NCI-H1105 treated with DMSO at 0.1 percent for 48 hours (cell line): Measurements from ENCODE around the gene NSMF.

Experiments
- DNase-seq: peaks from one replicate; lab custom pipeline; 2025; lab: John Stamatoyannopoulos, UW

NSMF gene, protein sequence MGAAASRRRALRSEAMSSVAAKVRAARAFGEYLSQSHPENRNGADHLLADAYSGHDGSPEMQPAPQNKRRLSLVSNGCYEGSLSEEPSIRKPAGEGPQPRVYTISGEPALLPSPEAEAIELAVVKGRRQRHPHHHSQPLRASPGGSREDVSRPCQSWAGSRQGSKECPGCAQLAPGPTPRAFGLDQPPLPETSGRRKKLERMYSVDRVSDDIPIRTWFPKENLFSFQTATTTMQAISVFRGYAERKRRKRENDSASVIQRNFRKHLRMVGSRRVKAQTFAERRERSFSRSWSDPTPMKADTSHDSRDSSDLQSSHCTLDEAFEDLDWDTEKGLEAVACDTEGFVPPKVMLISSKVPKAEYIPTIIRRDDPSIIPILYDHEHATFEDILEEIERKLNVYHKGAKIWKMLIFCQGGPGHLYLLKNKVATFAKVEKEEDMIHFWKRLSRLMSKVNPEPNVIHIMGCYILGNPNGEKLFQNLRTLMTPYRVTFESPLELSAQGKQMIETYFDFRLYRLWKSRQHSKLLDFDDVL

DNA sequence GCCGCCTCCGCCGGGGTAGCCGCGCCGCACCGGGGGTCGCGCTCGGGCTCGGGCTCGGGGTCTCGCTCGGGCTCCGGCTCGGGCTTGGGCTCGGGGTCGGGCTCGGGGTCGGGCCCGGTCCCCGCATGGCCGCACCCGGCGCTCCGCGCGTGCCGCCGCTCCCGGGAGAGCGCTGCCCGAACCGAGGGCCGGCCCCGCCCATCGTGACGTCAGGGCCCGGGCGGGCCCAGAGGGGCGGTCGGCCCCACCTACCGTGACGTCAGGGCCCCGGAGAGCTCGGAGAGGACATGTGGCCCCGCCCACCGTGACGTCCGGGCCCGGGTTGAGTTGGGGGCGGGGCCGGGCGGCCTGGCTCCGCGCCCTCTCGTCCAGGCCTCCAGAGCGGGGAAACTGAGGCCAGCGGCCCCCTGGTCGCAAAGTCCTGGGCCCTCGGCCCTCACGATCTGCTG lies at the start of gene NSMF:
NSMF (minus strand) TSS at position 183 of the 449 bp plus-strand sequence. CDS start 232 bp downstream, outside the sequence.
- peak; percentile 81 for DNase-seq

DNA sequence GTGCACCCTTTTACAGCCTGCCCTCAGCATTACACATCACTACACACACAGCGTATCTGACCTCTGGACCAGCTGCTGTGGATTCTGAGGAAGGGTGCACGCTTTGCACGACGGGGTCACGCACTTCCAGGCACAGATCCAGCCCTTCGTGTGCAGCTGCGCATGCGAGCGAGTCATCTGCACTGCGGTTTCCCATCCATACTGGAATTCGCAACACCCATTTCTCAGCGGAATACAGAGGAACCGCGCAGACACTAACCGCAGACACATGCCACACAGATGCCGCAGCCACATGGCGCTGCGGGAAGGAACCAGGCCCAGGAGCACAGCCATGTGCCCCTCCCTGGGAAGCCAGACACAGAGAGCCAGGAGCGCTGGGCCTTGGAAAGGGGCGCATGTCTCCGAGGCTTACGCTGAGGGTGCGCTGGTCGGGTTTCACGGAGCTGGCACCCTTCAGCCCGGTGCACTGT lies 47.6 kb upstream of the NSMF start:
- no peak for DNase-seq

DNA sequence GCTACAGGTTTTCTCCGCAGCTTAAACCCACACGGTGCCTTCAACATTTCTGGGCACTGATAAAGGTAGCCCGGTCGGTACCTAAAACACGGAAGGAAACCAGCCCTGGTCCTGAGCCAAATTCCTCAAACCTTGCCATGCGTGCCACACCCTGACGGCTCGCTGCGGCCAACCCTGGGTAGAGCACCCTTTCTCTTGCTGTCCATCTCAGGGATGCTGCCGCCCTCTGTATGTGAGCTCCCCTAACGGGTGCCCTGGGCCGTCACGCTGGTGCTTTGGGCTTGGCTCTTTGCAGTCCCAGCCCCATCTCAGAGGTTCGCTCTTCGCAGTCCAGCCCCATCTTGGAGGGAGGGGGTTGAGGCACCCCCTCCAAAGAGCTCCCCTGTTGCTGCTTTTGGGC lies 47.1 kb upstream of the NSMF start:
- DNase-seq = no peak

DNA sequence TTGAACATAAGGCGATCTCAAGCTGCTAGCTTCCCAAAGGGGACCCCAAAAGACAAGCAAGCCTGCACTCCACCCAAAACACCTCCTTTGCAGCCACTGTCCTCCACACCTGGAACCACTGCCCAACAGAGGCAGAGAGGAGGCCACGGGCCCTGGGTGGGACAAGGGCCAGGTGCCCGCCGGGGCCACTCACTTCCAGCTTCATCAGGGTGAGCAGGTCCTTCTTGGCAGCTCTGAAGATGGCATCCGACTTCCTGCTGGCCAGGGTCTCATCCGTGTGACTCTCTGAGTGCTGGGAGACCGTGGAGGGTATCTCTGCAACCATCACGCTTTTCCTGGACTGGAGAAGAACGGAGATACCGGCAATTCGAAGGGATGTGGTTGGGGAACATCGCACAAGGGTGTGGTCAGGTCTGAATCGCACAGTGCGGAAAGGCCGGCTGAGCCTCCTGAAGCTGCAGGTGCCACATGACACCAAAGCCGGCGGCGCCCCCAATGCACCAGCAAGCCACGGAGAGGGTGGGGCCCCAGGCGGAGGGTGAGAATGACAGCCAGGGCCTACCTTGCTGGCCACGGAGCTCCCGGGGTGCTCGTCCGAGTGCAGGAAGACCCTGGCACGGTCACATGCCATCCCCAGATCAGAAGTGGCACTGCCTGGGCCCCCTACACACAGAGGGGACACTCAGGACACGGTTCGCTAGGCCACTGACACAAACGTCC lies 46.4 kb upstream of the NSMF start:
- no peak for DNase-seq

- DNase-seq = no peak
These were observed 45.3 kb upstream of the NSMF start for GRCh38 chr9:137504432-137504777.

DNA sequence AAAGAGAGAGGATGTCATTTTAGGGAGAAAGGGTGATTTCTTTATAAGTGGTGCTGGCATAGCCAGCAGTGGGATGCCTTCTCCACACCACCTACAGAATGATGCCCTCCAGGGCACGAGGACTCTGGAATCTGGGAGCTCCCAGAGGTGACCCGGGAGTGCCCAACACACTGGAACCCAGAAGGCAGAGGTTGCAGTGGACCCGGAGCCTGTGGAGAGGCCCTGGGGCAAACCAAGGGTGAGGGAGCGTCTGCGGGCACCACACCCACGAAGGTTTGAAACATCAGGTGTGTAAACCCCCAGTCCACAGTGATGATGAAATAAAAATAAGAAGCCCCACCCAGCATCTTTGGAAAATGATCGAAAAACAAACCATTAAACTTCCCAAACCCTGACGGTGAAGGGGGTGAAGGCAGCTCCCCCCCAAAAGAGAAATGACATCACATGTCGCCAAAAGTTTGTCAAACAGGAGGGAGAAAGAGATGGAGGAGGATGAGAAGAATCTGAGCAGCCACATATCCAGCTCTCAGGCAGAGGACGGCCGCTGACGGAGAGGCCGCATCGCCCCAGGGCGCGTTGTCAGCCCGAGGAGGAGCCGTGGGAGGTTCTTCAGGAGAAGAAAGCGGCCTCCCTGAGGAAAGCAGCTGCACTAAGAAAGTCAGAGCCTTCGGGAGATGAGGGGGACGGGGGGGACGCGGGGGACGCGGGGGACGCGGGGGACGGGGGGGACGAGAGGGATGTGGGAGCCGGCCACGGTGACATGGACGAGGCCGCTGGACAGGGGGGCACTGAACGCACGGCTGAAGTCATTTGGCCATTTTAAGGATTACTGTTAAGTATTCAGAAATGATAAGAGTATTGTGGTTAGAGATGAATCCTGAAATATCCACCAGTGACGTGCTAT lies 43.1 kb upstream of the NSMF start:
- no peak for DNase-seq

GRCh38 chr9:137501457-137501856 lies 42.3 kb upstream of the NSMF start:
- no peak for DNase-seq

DNA sequence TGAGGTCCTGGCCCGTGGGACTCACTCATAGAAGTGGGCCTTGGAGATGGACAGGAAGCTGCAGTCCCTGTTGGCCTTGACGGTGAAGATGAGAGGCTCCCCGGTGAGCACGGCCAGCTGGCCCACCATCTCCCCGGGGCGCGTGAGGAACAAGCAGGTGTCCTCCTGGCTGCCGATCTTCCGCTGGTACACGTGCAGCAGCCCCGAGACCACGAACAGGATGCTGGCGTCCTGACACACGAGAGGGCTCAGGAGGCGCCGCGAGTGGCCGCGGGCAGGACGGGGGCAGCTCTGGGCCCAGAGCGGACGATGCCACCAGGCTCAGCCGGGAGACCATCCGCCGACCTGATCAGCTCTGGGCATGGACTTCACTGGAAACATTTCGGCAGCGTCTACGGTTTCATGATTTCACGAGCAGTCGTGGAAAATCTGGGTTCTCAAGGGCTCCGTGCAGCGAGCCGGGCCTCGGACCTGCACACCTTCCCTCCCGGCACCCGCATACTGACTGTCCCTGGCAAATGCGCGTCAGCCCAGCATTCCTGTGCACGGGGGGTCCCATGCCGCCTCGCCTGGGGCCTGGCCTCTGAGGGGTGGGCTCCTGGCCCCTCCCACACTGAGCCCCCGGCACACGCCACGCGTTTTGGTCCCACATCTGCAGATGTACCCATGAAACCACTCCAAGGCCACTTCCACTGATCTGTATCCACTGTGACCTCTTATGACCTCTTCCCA lies 41.7 kb upstream of the NSMF start:
- no peak for DNase-seq

DNA sequence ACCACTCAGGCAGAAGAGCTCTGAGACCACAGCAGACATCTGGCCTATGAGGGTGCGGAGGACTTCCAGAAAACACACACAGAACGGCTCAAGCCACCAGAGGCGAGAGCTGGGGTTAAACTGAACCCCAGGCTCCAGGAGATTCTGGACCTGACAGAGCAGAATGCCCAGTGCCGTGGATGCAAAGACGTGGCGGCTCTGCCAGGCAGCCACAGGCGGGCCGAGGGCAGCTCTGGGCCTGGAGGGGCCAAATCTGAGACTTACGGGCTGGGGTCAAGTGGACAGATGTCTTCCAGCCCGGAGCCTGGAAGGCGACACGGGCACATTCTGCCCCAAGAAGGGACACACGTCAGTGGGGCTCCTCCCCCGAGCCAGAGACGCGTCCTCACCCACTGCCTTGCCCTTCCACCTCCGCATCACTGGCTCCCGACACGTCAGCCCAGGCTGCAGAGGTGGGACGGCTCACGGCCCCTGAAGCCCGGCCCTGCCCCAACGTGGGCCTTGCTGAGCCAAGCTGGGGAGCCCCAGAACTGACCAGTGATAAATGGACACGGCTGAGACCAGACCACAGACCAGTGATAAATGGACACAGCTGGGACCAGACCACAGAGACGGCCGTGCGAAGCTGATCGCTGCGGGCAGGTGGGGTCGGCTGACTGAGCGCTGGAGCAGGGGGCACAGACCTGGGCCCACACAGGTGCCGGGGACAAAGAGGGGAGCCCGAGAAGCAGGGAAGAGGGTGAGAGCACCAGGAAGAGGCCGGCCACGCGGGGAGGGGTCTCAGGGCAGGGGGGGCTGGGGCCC lies 40.9 kb upstream of the NSMF start:
- no peak for DNase-seq

- DNase-seq = no peak
These were observed 40.3 kb upstream of the NSMF start for GRCh38 chr9:137499416-137499815.

DNA sequence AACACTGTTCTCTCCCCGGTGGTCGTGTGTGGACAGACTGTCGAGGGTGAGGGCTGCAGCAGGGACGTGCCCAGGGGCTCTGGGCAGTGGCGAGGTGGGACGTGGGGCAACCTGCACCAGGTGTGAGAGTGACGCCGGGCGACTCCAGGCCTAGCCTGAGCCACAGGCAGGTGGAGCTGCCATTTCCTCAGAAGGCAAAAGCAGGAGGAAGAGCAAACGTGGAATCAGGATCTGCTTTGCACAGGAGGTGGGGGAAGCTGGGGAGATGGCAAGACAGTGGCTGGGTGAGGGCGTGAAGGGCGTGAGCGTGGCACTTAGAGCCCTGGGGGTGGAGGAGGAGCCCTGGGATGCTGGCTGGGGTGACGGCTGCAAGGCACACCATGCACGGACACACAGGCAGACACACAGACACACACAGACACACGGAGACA lies 39.6 kb upstream of the NSMF start:
- DNase-seq = no peak

DNA sequence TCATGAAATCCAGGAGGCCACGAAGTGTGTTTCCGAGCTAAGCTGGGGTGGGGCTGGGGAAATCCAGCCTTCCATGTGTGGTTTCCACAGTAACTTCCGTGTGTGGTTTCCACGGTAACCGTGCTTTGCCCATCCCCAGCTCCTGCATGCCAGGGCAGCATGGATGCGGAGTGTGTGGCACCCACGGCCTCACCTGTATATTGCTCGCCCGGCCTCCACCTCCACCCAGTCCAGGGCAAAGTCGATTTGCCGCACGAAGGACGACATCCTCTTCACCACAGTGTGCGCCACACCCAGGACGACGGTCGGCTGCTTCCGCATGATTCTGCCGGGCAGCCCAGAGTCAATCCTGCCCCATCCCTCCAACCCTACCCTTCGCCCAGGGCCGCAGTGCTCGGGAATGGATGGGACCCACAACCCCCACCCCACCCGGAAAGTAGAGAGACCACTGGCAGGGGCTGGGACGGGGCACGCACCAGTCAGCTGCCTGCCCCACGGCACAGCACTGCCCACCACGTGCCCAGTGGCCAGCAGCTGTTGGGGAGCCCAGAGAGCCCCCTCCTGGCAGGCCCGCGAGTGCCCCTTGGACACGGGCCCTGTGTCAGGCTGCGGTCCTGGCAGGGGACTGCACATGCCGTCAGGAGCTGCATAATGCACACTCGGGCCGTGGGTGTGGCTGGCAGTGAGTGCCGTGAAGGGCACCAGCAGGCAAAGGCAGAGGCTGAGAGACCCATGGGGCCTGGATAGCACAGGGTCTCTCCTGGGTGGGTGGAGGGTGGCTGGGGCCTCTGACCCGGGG lies 39.0 kb upstream of the NSMF start:
- DNase-seq = no peak

DNA sequence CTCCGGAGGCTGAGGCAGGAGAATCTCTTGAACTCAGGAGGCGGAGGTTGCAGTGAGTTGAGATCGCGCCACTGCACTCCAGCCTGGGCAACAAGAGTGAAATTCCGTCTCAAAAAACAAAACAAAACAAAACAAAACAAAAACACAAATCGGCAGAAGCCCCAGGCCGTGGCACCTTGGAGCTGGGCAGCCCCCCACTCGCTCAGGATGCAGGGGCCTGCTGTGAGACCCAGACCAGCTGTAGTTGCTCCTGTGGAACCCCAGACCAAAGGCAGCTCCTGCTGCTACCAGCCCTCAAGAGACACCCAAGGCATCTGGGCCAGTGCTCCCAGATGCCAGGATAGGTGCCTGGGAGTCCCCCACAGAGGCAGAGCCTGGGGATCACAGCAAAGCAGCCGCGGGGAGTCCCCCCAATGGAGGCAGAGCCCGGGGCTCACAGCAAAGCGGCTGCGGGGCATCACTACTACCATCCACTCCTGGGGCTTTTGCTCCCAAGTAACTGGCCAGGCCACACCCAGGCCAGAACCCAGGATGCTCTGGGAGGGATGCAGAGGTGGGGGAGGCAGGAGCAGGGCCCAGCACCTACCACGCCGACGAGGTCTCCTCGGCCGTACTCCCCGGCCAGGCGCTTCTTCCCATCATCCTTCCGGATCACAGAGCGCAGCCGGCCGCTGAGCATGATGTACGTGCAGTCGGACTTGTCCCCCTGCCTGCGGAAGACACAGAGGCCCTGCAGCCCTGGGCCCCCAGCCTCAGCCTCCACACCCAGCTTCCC lies 37.7 kb upstream of the NSMF start:
- no peak for DNase-seq

DNA sequence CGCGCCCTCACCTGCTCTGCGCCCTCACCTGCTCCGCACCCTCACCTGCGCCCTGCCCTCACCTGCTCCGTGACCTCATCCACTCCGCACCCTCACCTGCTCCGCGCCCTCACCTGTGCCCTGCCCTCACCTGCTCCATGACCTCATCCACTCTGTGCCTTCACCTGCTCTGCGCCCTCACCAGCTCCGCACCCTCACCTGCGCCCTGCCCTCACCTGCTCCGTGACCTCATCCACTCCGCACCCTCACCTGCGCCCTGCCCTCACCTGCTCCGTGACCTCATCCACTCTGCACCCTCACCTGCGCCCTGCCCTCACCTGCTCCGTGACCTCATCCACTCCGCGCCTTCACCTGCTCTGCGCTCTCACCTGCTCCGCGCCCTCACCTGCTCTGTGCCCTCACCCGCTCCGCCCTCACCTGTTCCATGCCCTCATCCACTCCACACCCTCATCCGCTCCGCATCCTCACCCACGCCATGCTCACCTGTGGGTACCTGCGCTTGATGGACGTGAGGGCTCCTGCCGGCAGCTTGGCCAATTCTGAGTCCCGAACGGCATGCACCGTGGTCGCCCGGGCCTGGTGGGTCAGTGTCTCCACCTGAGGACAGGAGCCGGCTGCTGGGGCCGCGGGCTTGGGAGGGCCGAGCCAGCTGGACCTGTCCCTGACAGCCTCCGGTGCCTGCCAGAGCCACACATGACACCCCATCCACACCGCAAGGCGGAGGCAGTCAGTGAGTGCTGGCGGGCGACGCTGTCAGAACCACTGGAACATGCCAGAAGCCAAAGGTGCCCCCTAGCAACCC lies 35.6 kb upstream of the NSMF start:
- DNase-seq = no peak

DNA sequence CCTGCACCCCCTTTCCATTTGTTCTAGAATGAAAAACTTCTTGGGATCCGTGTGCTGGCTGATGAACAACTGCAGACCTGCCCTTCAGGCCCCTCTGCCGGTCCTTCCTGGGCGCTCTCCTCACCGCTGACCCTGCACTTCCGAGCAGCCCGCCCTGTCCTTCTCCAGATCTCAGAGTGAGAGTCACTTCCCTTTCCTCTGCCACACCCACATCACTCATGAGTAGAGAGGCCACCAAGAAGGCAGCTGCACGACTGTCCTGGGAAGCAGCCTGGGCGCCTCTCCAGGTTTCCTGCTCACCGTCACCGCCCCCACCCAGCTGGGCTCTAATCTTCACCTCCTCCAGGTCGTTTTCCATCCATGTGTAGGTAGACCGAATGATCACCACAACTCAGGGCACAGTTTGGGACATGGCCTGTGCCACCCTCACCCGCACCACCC lies 35.0 kb upstream of the NSMF start:
- no peak for DNase-seq

DNA sequence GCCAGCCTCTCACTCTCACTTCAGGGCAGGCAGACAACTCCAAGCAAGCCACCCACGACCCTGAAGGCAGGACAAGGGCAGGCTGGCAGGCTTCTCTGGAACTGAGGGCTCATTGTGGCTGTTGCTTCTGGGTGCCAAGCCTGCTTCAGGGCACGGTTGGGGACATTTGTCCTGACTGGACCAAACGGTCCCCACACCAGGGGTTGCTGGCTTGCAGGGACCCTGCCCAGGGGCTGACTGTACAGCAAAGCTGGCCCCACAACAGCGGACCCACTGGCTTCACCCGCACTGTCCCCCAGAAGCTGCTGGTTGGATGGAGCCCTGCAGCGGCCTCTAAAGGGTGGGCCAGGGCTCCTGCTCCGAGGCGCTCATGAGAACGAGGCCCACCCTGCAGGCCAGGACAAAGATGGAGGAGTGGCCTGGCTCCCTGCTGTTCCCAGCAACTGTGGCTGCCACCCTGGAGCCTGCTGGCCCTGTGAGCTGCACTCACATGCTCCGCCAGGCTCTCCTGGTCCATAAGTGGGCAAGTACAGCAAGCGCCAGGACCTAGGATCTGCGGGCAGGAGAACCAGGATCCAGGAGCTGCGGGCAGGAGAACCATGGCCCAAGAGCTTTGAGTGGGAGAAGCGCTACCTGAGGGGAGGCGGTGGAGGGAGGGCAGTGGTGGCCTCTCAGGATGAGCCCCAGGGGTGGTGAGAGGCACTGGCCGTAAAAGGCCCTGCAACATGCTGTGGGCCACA lies 34.4 kb upstream of the NSMF start:
- no peak for DNase-seq
